Raji (cell line): ENCODE data around the gene XPO1.

Source experiments
- POLR2A ChIP-seq: IDR thresholded peaks from 2 replicates; pipeline ENCODE4 v1.6.1; 2011; ENCODE audit warnings: low read depth, low read length, control low read depth; ENCODE audit not compliant: insufficient read depth

The XPO1 gene

DNA sequence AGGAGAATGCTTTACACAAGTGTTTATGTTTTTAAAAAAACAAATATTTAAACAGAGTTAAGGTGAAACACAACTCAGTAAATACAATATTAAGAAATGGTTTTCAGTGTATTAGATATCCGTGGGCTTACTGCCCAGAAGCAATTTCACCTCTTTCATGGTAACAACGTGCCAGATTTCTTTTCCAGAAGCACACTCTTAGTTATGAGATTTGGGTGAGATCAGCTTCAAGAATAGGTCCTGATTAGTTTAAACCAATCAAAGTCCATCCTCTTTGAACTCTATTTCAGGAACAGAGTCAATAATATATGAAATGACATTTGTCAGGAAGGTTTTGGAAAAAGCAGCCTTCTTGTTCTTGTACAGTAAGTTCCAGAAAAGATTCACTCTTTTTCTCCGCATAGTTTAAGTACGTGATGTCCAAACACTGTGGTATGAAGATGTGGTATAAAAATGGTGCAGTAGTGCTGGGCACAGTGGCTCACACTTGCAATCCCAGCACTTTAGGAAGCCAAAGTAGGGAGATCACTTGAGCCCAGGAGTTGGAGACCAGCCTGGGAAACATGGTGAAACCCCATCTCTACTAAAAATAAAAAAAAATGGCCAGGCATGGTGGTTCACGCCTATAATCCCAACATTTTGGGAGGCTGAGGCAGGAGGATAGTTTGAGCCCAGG is 81.9 kb downstream of the XPO1 start:
- TF ChIP-seq POLR2A: no peak

DNA sequence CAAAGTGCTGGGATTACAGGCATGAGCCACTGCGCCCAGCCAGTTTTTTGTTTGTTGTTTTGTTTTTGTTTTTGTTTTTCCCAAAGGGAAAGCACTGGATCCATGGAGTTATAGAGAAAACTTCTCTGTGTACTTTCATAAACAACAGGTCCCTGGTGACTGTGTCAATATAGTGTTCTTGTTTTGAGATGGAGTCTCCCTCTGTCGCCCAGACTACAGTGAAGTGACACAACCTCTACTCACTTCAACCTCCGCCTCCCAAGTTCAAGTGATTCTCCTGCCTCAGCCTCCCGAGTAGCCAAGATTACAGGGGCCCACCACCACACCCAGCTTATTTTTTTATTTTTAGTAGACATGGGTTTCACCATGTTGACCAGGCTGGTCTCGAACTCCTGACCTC is 83.8 kb downstream of the XPO1 start:
- no peak for TF ChIP-seq POLR2A

GRCh38 chr2:61452392-61452791 is 85.8 kb downstream of the XPO1 start:
- TF ChIP-seq POLR2A: no peak

GRCh38 chr2:61451178-61451577 is 87.0 kb downstream of the XPO1 start:
- no peak for TF ChIP-seq POLR2A

DNA sequence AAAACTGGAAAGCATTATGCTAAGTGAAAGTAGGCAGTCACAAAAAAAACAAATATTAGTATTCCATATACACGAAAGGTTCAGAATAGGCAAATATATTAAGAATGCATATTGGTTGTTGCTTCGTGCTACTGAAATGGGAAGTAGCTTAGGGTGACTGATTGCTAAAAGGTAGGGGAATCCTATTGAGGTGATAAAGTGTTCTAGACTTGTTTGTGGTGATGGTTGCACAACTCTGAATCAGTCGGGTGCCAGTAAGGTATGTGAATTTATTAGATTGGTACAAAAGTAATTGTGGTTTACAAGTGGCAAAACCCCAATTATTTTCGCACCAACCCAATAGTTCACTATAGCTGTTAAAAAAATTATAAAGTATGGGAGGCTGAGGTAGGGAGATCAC is 88.0 kb downstream of the XPO1 start:
- TF ChIP-seq POLR2A: no peak

- no peak for TF ChIP-seq POLR2A
Observed at GRCh38 chr2:61448229-61448628, 89.9 kb downstream of the XPO1 start.

DNA sequence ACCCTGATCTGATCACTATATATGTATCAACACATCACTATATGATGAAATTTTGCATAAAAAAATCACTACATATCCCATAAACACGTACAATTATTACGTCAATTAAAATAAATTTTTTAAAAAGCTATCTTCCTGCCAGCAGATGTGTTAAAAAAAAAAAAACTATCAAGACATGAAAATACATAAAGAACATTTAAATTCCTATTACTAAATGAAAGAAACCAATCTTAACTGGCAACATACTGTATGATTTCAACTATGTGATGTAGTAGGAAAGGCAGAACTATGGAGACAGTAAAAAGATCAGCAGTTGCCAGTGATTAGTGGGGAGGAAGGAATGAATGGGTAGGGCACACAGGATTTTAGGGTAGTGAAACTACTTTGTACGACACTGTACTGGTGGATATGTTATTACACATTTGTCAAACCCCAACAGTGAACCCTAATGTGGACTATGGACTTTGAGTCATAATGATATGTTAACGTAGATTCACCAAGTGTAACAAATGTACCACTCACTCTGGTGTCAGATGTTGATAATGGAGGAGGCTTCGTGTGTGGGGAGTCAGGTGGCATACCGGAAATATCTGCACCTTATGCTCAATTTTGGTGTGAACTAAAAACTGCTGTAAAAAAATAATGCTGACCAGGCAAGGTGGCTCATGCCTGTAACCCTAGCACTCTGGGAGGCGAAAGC is 94.7 kb downstream of the XPO1 start:
- peak; percentile 37; the same call in 1 of the 2 replicates for TF ChIP-seq POLR2A

DNA sequence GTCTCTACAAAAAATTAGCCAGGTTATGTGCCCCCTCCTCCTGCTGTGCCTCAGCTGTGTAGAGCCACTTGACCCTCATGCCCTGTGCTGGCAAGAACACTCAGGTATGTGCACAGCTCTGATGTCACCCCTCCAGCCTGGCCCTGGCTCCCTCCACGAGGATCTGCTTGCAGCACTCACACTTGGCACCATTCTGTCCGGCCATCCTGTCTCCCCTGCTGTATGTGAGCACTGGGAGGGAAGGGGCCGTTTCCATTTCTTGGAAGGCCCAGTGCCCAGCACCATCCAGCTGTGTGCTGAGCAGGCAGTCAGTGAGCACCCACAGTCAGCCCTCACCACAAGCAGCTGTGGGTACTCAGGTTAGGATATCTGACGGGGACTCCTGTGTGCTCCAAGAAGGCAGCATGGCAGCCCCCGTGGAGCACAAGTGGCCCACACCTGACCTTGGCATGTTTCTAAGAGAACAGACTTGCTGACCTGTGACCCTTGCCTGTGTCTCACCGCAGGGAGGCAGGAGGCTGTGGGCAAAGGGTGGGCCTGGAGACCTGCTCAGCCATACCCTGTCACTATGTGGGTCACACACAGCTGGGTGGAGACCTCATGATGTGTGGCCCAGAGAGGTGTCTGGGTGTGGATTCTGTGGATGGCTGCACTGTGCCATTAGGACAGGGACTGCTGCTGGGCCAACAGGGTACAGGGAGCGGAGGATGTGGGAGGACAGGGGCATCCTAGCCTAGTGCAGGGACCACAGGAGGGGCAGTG is 98.7 kb downstream of the XPO1 start:
- no peak for TF ChIP-seq POLR2A

- TF ChIP-seq POLR2A: no peak
Observed at GRCh38 chr2:61438670-61439069, 99.5 kb downstream of the XPO1 start.

- TF ChIP-seq POLR2A: no peak
Observed at GRCh38 chr2:61437170-61437569, 101.0 kb downstream of the XPO1 start.

DNA sequence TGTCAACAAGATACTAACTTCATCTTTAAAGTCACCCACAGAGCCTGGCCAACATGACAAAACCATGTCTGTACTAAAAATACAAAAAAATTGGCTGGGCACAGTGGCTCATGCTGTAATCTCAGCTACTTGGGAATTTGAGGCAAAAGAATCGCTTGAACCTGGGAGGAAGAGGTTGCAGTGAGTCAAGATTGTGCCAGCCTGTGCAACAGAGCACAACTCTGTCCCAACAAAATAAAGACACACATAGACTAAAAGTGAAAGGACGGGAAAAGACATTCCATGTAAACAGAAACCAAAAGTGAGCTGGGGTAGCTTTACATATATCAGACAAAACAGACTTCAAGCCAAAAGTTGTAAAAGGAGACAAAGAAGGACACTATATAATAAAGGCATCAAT is 102.1 kb downstream of the XPO1 start:
- no peak for TF ChIP-seq POLR2A

- TF ChIP-seq POLR2A: no peak
Observed at GRCh38 chr2:61435291-61435690, 102.9 kb downstream of the XPO1 start.

GRCh38 chr2:61434314-61434713 is 103.8 kb downstream of the XPO1 start:
- TF ChIP-seq POLR2A: no peak

DNA sequence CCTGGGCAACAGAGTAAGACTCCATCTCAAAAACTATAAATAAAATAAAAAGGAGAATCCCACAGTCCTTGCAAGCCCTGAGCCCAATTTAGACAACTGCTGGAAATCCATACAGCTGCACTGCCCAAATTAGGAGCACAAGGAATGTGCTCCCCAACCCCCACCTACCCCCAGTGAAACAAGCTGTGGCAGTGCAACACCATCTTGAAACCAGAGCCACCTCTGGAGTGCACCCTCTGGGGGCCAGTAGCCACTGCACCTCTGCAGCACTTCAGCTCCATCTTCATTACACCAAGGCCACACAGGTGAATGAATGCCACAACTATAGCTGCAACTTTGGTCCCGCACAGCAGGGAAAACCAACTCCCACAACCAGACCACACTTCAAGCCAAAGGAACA is 104.5 kb downstream of the XPO1 start:
- no peak for TF ChIP-seq POLR2A

- no peak for TF ChIP-seq POLR2A
Observed at GRCh38 chr2:61432990-61433389, 105.2 kb downstream of the XPO1 start.

DNA sequence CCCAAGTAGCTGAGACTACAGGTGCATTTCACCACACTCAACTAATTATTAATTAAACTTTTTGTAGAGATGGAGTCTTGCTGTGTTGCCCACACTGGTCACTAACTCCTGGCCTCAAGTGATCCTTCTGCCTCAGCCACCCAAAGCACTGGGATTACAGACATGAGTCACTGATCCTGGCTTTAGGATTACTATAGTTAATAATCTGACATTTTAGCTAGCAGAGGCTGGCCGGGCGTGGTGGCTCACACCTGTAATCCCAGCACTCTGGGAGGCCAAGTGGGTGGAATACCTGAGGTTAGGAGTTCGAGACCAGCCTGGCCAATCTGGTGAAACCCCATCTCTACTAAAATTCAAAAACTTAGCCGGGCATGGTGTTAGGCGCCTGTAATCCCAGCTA is 106.8 kb downstream of the XPO1 start:
- no peak for TF ChIP-seq POLR2A
